Astrocyte (in vitro differentiated cells and primary cell): ENCODE data around the gene ASMTL.
"Not testable (repeated sequence)": the region's sequence is repeated elsewhere in the genome, so short reads cannot be mapped to it uniquely, and the experiment has no call there.

ENCODE experiments used
- EZH2 ChIP-seq: IDR thresholded peaks from 2 replicates; pipeline ENCODE4 v1.6.1; 2012; ENCODE audit warnings: mild to moderate bottlenecking, low read length, inconsistent platforms; ENCODE audit not compliant: insufficient read depth
- TF ChIP-seq, protein P1 (sequence below): IDR thresholded peaks from 2 replicates; pipeline ENCODE4 v1.5.1; 2011; ENCODE audit warnings: low read depth, mild to moderate bottlenecking, inconsistent platforms, low read length, moderate library complexity; ENCODE audit not compliant: insufficient read depth

DNA sequence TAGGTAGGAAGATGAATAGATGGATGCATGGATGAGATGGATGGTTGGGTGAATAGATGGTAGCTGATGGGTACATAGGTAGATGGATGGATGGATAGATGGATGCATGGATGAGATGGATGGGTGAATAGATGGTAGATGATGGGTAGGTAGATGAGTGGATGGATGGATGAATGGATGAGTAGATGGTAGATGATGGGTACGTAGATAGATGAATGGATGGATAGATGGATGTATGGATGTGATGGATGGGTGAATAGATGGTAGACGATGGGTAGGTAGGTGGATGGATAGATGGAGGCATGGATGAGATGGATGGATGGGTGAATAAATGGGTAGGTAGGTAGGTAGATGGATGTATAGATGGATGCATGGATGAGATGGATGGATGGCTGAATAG, 46.9 kb downstream of the ASMTL start:
- TF ChIP-seq, protein P1, sequence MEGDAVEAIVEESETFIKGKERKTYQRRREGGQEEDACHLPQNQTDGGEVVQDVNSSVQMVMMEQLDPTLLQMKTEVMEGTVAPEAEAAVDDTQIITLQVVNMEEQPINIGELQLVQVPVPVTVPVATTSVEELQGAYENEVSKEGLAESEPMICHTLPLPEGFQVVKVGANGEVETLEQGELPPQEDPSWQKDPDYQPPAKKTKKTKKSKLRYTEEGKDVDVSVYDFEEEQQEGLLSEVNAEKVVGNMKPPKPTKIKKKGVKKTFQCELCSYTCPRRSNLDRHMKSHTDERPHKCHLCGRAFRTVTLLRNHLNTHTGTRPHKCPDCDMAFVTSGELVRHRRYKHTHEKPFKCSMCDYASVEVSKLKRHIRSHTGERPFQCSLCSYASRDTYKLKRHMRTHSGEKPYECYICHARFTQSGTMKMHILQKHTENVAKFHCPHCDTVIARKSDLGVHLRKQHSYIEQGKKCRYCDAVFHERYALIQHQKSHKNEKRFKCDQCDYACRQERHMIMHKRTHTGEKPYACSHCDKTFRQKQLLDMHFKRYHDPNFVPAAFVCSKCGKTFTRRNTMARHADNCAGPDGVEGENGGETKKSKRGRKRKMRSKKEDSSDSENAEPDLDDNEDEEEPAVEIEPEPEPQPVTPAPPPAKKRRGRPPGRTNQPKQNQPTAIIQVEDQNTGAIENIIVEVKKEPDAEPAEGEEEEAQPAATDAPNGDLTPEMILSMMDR, result not testable (repeated sequence)
- not testable (repeated sequence) for TF ChIP-seq EZH2
